ENCODE data around the gene TSHZ1. TPM values are rescaled to one million over a fixed set of nuclear protein-coding genes. Genes with fewer than 3 reads are reported as not detected.

The TSHZ1 gene
- total and polyA plus RNA-seq, 2 of the 8 experiments (the other 6 are each of a cell fraction or from before 2014, with no cell fraction given): 0.03 to 0.32 TPM

DNA sequence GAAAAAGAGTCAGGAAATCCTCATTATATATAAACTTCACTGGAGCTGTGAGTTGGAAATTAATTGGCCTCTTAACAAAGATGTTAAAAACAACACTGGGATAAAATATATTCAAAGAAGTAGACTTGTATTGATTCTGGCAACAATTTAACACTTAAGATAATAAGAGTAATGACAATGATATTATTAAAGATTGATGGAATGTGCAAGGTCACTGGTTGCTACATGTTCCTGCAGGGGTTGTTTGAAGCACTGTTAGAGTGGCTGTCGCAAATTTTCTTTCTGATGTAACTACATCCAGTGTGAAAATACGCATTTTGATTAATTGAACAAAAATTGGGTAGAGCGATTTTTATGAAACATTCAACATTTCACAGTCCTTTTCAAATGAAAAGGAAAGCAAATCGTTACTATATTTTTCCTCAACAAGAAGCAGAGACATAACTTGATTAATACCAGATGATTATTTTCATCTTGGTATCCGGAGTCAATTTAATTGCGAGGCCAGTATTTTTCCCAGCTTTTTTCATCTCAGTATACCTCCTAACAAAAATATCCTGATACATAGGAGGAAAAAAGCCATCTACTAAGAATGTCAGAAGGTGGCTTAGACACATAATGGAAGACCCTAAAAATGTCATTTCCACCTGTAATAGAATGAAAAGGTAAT lies 7.8 kb upstream of the TSHZ1 start:
- FAIRE-seq: no peak
- CTCF ChIA-PET (ENCODE audit: partially characterized antibody): interaction anchor here (0.8 kb wide), 1 partner anchor 90 kb away, joined by 4 read pairs; no protein-coding TSS in a partner anchor
- peaks cover 9% of the 10 kb centered on the region; the same call in 1 of the 2 replicates for H3K23me2 ChIP-seq (ENCODE audit: low read depth, low read length)
- TF ChIP-seq NRF1 (IDR thresholded peaks at IDR 0.05; ENCODE audit: low read depth, low read length): no peak
- no peak for TF ChIP-seq RXRA (IDR thresholded peaks at IDR 0.05; ENCODE audit: insufficient read depth, low read depth, low read length)
- TF ChIP-seq, protein P1, sequence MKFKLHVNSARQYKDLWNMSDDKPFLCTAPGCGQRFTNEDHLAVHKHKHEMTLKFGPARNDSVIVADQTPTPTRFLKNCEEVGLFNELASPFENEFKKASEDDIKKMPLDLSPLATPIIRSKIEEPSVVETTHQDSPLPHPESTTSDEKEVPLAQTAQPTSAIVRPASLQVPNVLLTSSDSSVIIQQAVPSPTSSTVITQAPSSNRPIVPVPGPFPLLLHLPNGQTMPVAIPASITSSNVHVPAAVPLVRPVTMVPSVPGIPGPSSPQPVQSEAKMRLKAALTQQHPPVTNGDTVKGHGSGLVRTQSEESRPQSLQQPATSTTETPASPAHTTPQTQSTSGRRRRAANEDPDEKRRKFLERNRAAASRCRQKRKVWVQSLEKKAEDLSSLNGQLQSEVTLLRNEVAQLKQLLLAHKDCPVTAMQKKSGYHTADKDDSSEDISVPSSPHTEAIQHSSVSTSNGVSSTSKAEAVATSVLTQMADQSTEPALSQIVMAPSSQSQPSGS (IDR thresholded peaks at IDR 0.05; ENCODE audit: low read length): no peak
- TF ChIP-seq YY1 (IDR thresholded peaks at IDR 0.05; ENCODE audit: low read depth, low read length): no peak
- TF ChIP-seq KDM1A (IDR thresholded peaks at IDR 0.05; ENCODE audit: borderline replicate concordance, low read length): no peak

More for the DNA sequence above, 7.8 kb upstream of the TSHZ1 start:
- H3K9ac ChIP-seq (replicated peaks in 1 of 4; ENCODE audit: extremely low read depth in 1 of 4, low read depth in 3 of 4, low read length in 3 of 4): no peak overlapping the region
- no peaks in the 10 kb centered on the region; a peak in 1 of 8 replicates for H3K36me3 ChIP-seq (ENCODE audit: control insufficient read depth in 2 of 4, insufficient read depth in 4 of 4, low read length in 3 of 4)
- H2AFZ ChIP-seq (ENCODE audit: low read length): no peak overlapping the region
- H2BK15ac ChIP-seq (ENCODE audit: low read length): no peak overlapping the region
- no peak overlapping the region for H3K18ac ChIP-seq (ENCODE audit: extremely low read depth, low read length)
- no peak overlapping the region for H2BK12ac ChIP-seq (ENCODE audit: low read depth, low read length)
- no peaks in the 10 kb centered on the region for H3K79me2 ChIP-seq (ENCODE audit: control insufficient read depth in 1 of 2, insufficient read depth in 2 of 2, low read length in 2 of 2)
- no peaks in the 10 kb centered on the region for H3K79me1 ChIP-seq (ENCODE audit: low read depth, low read length)
- POLR2A ChIA-PET (ENCODE audit: partially characterized antibody): no interaction called here
- no peak overlapping the region for H4K5ac ChIP-seq (ENCODE audit: insufficient read length, low read depth, low read length)
- no peak overlapping the region; a peak in 1 of 4 replicates for H3K4me2 ChIP-seq (ENCODE audit: insufficient read depth in 1 of 2, low read depth in 2 of 2, low read length in 2 of 2)
- no peak overlapping the region for H3K4me3 ChIP-seq (ENCODE audit: extremely low read depth in 1 of 4, insufficient read depth in 2 of 4, low read depth in 3 of 4, low read length in 4 of 4)
- H3K4me1 ChIP-seq (replicated peaks in 1 of 4; ENCODE audit: control insufficient read depth in 3 of 4, insufficient read depth in 4 of 4, low read length in 3 of 4): peaks cover 4 to 27% (median 17%) of the 10 kb centered on the region in 4 experiments
- H4K8ac ChIP-seq (ENCODE audit: extremely low read depth, insufficient read depth, low read length): no peak overlapping the region
- no peak overlapping the region for H3K56ac ChIP-seq (replicated peaks; ENCODE audit: insufficient read length, low read depth, low read length)
- no peak overlapping the region for H2BK20ac ChIP-seq (ENCODE audit: low read length)
- no peak overlapping the region for H3K4ac ChIP-seq (replicated peaks; ENCODE audit: insufficient read length, low read depth, low read length)
- no peak overlapping the region for H3K14ac ChIP-seq (ENCODE audit: insufficient read length)
- WGBS, 2 experiments (ENCODE audit: extremely low coverage in 1 of 2, insufficient coverage in 1 of 2, insufficient read length in 1 of 2, insufficient replicate concordance in 2 of 2, low coverage in 1 of 2, low lambda C conversion rate in 2 of 2, missing lambda C conversion rate in 1 of 2): 88% methylated on average over 6 of the region's 6 CpGs; no CpG with 5 or more reads in 1 of the 2 experiments
- H4K20me1 ChIP-seq (replicated peaks in 1 of 2; ENCODE audit: control insufficient read depth in 1 of 2, insufficient read depth in 2 of 2, low read length in 2 of 2): peaks cover 9 to 17% of the 10 kb centered on the region in 2 experiments
- no peak overlapping the region for H3K27ac ChIP-seq (ENCODE audit: low read depth, low read length)
- no peaks in the 10 kb centered on the region for H3K9me3 ChIP-seq (ENCODE audit: insufficient read depth in 2 of 2, low read depth in 1 of 2, low read length in 1 of 2)
- peaks cover 40 to 64% (median 51%) of the 10 kb centered on the region in 4 experiments for H3K27me3 ChIP-seq (replicated peaks in 1 of 4; ENCODE audit: control insufficient read depth in 3 of 4, extremely low read depth in 1 of 4, insufficient read depth in 3 of 4, low read length in 3 of 4)
- no peak overlapping the region for H3K23ac ChIP-seq (ENCODE audit: insufficient read length)
- H2BK120ac ChIP-seq (replicated peaks; ENCODE audit: low read depth, low read length): no peak overlapping the region
- no peak overlapping the region for H2BK5ac ChIP-seq (ENCODE audit: low read depth, low read length)
- no peak for DNase-seq (ENCODE audit: low read depth in 1 of 2, low spot score in 2 of 2)
- no peak overlapping the region for H2AK5ac ChIP-seq (ENCODE audit: low read depth, low read length)
- no peak overlapping the region for H4K91ac ChIP-seq (replicated peaks; ENCODE audit: insufficient read length, low read length)
